ENCODE measurements around the gene DMGDH.

DNA sequence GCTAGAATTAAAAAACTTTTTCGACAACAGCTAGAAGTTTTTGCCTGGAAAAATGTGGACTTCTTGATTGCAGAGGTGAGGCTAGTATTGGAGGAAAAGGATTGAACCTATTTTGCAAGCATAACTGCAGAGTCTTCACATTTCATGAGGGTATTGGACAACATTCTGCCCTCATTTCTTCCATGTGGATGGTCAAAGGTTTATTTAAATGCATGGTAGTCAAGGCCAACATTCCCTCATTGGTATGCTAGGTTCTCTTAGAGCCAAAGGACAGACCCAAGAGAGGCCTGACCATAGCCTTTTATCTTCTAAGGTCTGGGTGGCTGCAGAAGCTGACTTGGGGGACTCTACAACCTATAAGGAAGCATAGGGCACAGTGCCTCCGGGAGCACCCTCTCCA is 11.3 kb upstream of the DMGDH start:
- TF ChIP-seq NFIC (IDR thresholded peaks at IDR 0.05; ENCODE audit: low read depth, low read length) (no peak), ZNF384 (IDR thresholded peaks at IDR 0.05; ENCODE audit: borderline replicate concordance, low read depth, low read length) (no peak), MYC (IDR thresholded peaks at IDR 0.05; ENCODE audit: insufficient read depth, insufficient read length, insufficient replicate concordance, low read length, severe bottlenecking) (no peak), POLR2A (IDR thresholded peaks at IDR 0.05; ENCODE audit: low read depth, low read length) (no peak)
- TF ChIP-seq, protein P1, sequence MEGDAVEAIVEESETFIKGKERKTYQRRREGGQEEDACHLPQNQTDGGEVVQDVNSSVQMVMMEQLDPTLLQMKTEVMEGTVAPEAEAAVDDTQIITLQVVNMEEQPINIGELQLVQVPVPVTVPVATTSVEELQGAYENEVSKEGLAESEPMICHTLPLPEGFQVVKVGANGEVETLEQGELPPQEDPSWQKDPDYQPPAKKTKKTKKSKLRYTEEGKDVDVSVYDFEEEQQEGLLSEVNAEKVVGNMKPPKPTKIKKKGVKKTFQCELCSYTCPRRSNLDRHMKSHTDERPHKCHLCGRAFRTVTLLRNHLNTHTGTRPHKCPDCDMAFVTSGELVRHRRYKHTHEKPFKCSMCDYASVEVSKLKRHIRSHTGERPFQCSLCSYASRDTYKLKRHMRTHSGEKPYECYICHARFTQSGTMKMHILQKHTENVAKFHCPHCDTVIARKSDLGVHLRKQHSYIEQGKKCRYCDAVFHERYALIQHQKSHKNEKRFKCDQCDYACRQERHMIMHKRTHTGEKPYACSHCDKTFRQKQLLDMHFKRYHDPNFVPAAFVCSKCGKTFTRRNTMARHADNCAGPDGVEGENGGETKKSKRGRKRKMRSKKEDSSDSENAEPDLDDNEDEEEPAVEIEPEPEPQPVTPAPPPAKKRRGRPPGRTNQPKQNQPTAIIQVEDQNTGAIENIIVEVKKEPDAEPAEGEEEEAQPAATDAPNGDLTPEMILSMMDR (IDR thresholded peaks at IDR 0.05 in 2 of 3, conservative IDR thresholded peaks at IDR 0.05 in 1 of 3; ENCODE audit: control insufficient read depth in 2 of 3, extremely low read depth in 1 of 3, insufficient read depth in 1 of 3, low read depth in 3 of 3, low read length in 3 of 3): no peak
- TF ChIP-seq, protein P2, sequence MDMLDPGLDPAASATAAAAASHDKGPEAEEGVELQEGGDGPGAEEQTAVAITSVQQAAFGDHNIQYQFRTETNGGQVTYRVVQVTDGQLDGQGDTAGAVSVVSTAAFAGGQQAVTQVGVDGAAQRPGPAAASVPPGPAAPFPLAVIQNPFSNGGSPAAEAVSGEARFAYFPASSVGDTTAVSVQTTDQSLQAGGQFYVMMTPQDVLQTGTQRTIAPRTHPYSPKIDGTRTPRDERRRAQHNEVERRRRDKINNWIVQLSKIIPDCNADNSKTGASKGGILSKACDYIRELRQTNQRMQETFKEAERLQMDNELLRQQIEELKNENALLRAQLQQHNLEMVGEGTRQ (IDR thresholded peaks at IDR 0.05; ENCODE audit: borderline replicate concordance, low read depth, low read length): no peak

All from GM12878 (cell line).